CD8-positive, alpha-beta memory T cell (primary cell): ENCODE measurements around the gene ATP2B2. TPM values are rescaled to one million over a fixed set of nuclear protein-coding genes. Genes with fewer than 3 reads are reported as not detected.

ENCODE experiments used
- CTCF ChIA-PET: fragments of 350-600 bp; sonication (Branson Sonifier 250); formaldehyde crosslinking; loops from one replicate; lab custom pipeline; 2021; ENCODE audit warnings: antibody characterized with exemption; lab: Charles Lee
- POLR2A ChIA-PET: fragments of 350-600 bp; sonication (Branson Sonifier 250); formaldehyde crosslinking; loops from one replicate; lab custom pipeline; 2021; ENCODE audit warnings: antibody characterized with exemption; lab: Charles Lee
- DNase-seq, 5 donors: peaks; one replicate each; pipeline versions ENCODE4 v3.0.0 to v3.0.0-alpha.2; 2020 to 2022; ENCODE audit warnings: mixed read lengths in 1 of 5
- H3K27ac ChIP-seq: one replicate; pipeline ENCODE4 v1.7.0; 2013; ENCODE audit warnings: low read depth, mild to moderate bottlenecking, low read length, moderate library complexity
- H3K27me3 ChIP-seq: 2 replicates; pipeline ENCODE4 v1.7.0; 2013; ENCODE audit warnings: low read length, mild to moderate bottlenecking; ENCODE audit not compliant: insufficient read depth, poor library complexity, severe bottlenecking
- H3K36me3 ChIP-seq: 2 replicates; pipeline ENCODE4 v1.7.0; 2013; ENCODE audit warnings: mild to moderate bottlenecking, low read length, moderate library complexity; ENCODE audit not compliant: insufficient read depth
- H3K4me1 ChIP-seq: 2 replicates; pipeline ENCODE4 v1.7.0; 2013; ENCODE audit warnings: mild to moderate bottlenecking, low read length, moderate library complexity; ENCODE audit not compliant: insufficient read depth
- H3K4me3 ChIP-seq: 2 replicates; pipeline ENCODE4 v1.7.0; 2013; ENCODE audit warnings: mild to moderate bottlenecking, low read length
- H3K9me3 ChIP-seq: 2 replicates; pipeline ENCODE4 v1.7.0; 2013; ENCODE audit warnings: mild to moderate bottlenecking, low read length
- H3K27ac Mint-ChIP-seq, 8 donors: one replicate each; pipeline ENCODE4 v1.8.0; 2020 to 2021; ENCODE audit warnings: mixed read lengths in 8 of 8, mild to moderate bottlenecking in 6 of 8, inconsistent platforms in 3 of 8, moderate library complexity in 3 of 8
- H3K27me3 Mint-ChIP-seq, 2 donors: one replicate each; pipeline ENCODE4 v1.8.0; 2020 to 2021; ENCODE audit warnings: mixed read lengths in 2 of 2, mild to moderate bottlenecking in 1 of 2, moderate library complexity in 1 of 2
- H3K36me3 Mint-ChIP-seq, 3 donors: one replicate each; pipeline ENCODE4 v1.8.0; 2020 to 2021; ENCODE audit warnings: mixed read lengths in 3 of 3, inconsistent platforms in 1 of 3, mild to moderate bottlenecking in 1 of 3
- H3K4me1 Mint-ChIP-seq, 3 donors: one replicate each; pipeline ENCODE4 v1.8.0; 2020 to 2021; ENCODE audit warnings: mixed read lengths in 3 of 3, inconsistent platforms in 1 of 3, mild to moderate bottlenecking in 1 of 3
- H3K4me3 Mint-ChIP-seq, 7 donors: one replicate each; pipeline ENCODE4 v1.8.0; 2020 to 2021; ENCODE audit warnings: mixed read lengths in 7 of 7, mild to moderate bottlenecking in 6 of 7, moderate library complexity in 4 of 7, inconsistent platforms in 2 of 7
- H3K9me3 Mint-ChIP-seq, 5 donors: one replicate each; pipeline ENCODE4 v1.8.0; 2020 to 2022; ENCODE audit warnings: mixed read lengths in 5 of 5, mild to moderate bottlenecking in 3 of 5, moderate library complexity in 2 of 5, inconsistent platforms in 1 of 5
- polyA plus RNA-seq: library from polyadenylated mRNA; unstranded; fragments of 300-500 nt; fragmentation: Illumina TruSeq; gene quantifications from one replicate; pipeline ENCODE4 v1.2.3, GENCODE V29; 2021
- total RNA-seq, 2 experiments: library from RNA; stranded (reverse); gene quantifications; one replicate each; pipeline ENCODE4 v1.2.3, GENCODE V29; 2021

Gene ATP2B2
- total and polyA plus RNA-seq, 3 experiments from 2014 or later: not detected

- no peak overlapping the region for H3K4me3 Mint-ChIP-seq
- peaks cover 22 to 39% of the 10 kb centered on the region in 2 donors for H3K27me3 Mint-ChIP-seq
- no peaks in the 10 kb centered on the region for H3K4me1 ChIP-seq
- H3K9me3 ChIP-seq: no peaks in the 10 kb centered on the region
- CTCF ChIA-PET: no interaction called here
- H3K9me3 Mint-ChIP-seq: no peaks in the 10 kb centered on the region
- POLR2A ChIA-PET: no interaction called here
- no peak overlapping the region for H3K27ac ChIP-seq
- H3K36me3 Mint-ChIP-seq: peaks cover 0 to 5% (median 0%) of the 10 kb centered on the region in 3 donors
- H3K4me1 Mint-ChIP-seq: no peaks in the 10 kb centered on the region
- no peak overlapping the region for H3K27ac Mint-ChIP-seq
- no peaks in the 10 kb centered on the region for H3K27me3 ChIP-seq
- H3K36me3 ChIP-seq: no peaks in the 10 kb centered on the region
- DNase-seq: peak in 1 of 5 donors; percentile 33
- no peak overlapping the region for H3K4me3 ChIP-seq
Measured at GRCh38 chr3:10328460-10329071, 176.8 kb downstream of the ATP2B2 start.

DNA sequence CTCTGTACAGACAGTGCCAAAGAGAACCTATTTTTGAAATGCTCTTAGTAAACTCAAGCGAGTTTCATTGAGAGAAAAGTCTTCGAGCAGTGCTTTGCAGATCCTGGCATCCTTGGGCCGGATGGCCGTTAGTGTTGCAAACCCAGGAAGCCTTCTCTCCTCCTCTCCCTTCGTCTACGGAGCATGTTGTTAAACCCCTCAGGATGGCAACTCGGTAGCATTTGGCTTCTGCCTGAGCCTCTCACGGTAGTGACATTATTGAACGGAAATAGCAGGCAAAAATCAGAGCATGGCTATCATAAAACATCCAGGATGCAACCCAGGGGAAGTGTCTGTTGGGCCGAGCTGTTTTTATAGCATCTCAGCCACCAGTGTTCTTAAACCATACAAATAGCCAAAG lies 177.8 kb downstream of the ATP2B2 start:
- H3K9me3 Mint-ChIP-seq: no peaks in the 10 kb centered on the region
- peak in 1 of 5 donors; percentile 17 for DNase-seq
- H3K9me3 ChIP-seq: no peaks in the 10 kb centered on the region
- H3K36me3 ChIP-seq: no peaks in the 10 kb centered on the region
- POLR2A ChIA-PET: no interaction called here
- no peaks in the 10 kb centered on the region for H3K4me1 Mint-ChIP-seq
- no peak overlapping the region for H3K27ac ChIP-seq
- H3K4me3 Mint-ChIP-seq: no peak overlapping the region
- no peaks in the 10 kb centered on the region for H3K27me3 ChIP-seq
- no peak overlapping the region for H3K27ac Mint-ChIP-seq
- no peaks in the 10 kb centered on the region for H3K4me1 ChIP-seq
- no peak overlapping the region for H3K4me3 ChIP-seq
- H3K36me3 Mint-ChIP-seq: peaks cover 0 to 5% (median 0%) of the 10 kb centered on the region in 3 donors
- H3K27me3 Mint-ChIP-seq: peaks cover 18 to 39% of the 10 kb centered on the region in 2 donors
- CTCF ChIA-PET: no interaction called here

DNA sequence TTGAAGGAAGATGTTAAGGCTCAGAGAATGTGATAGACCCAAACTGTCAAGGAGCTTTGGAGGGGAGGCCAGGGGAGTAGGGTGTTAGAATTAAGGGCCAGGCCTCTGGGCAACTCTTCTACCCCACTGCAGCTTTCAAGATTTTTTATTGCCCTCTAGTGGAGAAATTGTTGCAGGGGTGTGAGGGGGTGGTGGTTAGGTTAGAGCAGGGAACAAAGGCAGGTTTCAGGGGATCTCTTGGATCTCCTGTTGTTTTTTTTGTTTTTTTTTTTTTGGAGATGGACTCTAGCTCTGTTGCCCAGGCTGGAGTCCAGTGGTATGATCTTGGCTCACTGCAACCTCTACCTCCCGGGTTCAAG lies 183.1 kb downstream of the ATP2B2 start:
- Histone ChIP-seq H3K36me3 (peaks cover 17% of the 10 kb centered on the region), H3K27me3 (no peaks in the 10 kb centered on the region), H3K27ac (no peak overlapping the region), H3K9me3 (no peaks in the 10 kb centered on the region), H3K4me1 (peaks cover 23% of the 10 kb centered on the region), H3K4me3 (no peak overlapping the region)
- Mint-ChIP-seq H3K9me3 (no peaks in the 10 kb centered on the region), H3K36me3 (peaks cover 0 to 20% (median 0%) of the 10 kb centered on the region in 3 donors), H3K27me3 (peaks cover 3 to 16% of the 10 kb centered on the region in 2 donors), H3K27ac (peak overlapping the region in 6 of 8 donors; percentile 23 to 95 (median 54)), H3K4me1 (peaks cover 23 to 34% (median 24%) of the 10 kb centered on the region in 3 donors), H3K4me3 (peak overlapping the region in 4 of 7 donors; percentile 8 to 96 (median 66))
- ChIA-PET POLR2A (interaction anchor here (1.2 to 1.5 kb wide), 2 partner anchors 389 to 432 kb away, joined by 3 to 4 read pairs; partner anchors contain the start of genes CRELD1 and JAGN1), CTCF (interaction anchor here (0.8 to 3.6 kb wide), 3 partner anchors 19 to 389 kb away, joined by 3 to 20 read pairs (median 3); partner anchors contain the start of gene CRELD1)
- DNase-seq: no peak

GRCh38 chr3:10321630-10322351 lies 183.6 kb downstream of the ATP2B2 start:
- ChIA-PET CTCF (interaction anchor here (0.8 to 3.6 kb wide), 4 partner anchors 13 to 389 kb away, joined by 3 to 20 read pairs (median 4); partner anchors contain the start of genes CRELD1 and EMC3), POLR2A (interaction anchor here (1.2 to 1.5 kb wide), 2 partner anchors 388 to 431 kb away, joined by 3 to 4 read pairs; partner anchors contain the start of genes CRELD1 and JAGN1)
- DNase-seq: no peak
- peaks cover 23% of the 10 kb centered on the region for H3K4me1 ChIP-seq
- Mint-ChIP-seq H3K27ac (peak overlapping the region; percentile 58 to 99 (median 96)), H3K4me1 (peaks cover 23 to 35% (median 24%) of the 10 kb centered on the region in 3 donors), H3K4me3 (peak overlapping the region; percentile 88 to 96 (median 90)), H3K36me3 (peaks cover 0 to 24% (median 0%) of the 10 kb centered on the region in 3 donors), H3K9me3 (no peaks in the 10 kb centered on the region), H3K27me3 (peaks cover 0 to 11% of the 10 kb centered on the region in 2 donors)
- H3K9me3 ChIP-seq: no peaks in the 10 kb centered on the region
- H3K27me3 ChIP-seq: no peaks in the 10 kb centered on the region
- H3K4me3 ChIP-seq: no peak overlapping the region
- peak overlapping the region; percentile 96 for H3K27ac ChIP-seq
- H3K36me3 ChIP-seq: peaks cover 21% of the 10 kb centered on the region

DNA sequence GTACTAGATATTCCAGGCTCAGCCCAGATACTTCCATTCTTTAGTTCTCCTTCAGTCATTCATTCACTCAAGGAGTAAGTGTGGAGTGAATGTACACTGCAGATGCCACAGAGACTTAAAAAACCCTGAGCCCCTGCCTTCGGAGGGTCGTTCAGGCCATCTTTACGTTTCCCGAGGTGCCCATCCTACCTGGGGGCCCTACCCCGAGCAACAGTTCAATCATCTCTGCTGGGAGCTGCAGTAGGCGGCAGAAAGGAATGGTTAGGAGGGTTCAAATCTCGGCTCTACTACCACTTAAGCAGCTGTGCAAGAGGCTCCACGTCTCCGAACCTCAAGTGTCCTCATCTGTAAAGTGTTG lies 185.1 kb downstream of the ATP2B2 start:
- Histone ChIP-seq H3K9me3 (no peaks in the 10 kb centered on the region), H3K27me3 (no peaks in the 10 kb centered on the region), H3K4me1 (peaks cover 23% of the 10 kb centered on the region), H3K27ac (peak overlapping the region; percentile 96), H3K4me3 (peak overlapping the region; percentile 94), H3K36me3 (peaks cover 32% of the 10 kb centered on the region)
- Mint-ChIP-seq H3K9me3 (no peaks in the 10 kb centered on the region), H3K27me3 (no peaks in the 10 kb centered on the region), H3K27ac (peak overlapping the region; percentile 87 to 99 (median 96)), H3K4me1 (peaks cover 23 to 35% (median 24%) of the 10 kb centered on the region in 3 donors), H3K4me3 (peak overlapping the region; percentile 88 to 96 (median 90)), H3K36me3 (peaks cover 0 to 36% (median 2%) of the 10 kb centered on the region in 3 donors)
- POLR2A ChIA-PET: interaction anchor here (0.9 to 1.0 kb wide), 2 partner anchors 333 to 387 kb away, joined by 3 to 4 read pairs; partner anchors contain the start of genes CRELD1 and EMC3
- CTCF ChIA-PET: interaction anchor here (0.6 to 3.6 kb wide), 12 partner anchors 9 to 952 kb away, joined by 3 to 20 read pairs (median 3); partner anchors contain the start of genes ARPC4, ATG7, CRELD1 and EMC3
- DNase-seq: no peak

- peak overlapping the region; percentile 88 to 96 (median 90) for H3K4me3 Mint-ChIP-seq
- peak overlapping the region; percentile 87 to 99 (median 96) for H3K27ac Mint-ChIP-seq
- ChIA-PET CTCF (interaction anchor here (0.9 to 1.2 kb wide), 4 partner anchors 37 to 364 kb away, joined by 3 to 4 read pairs (median 3); no protein-coding TSS in a partner anchor), POLR2A (no interaction called here)
- Histone ChIP-seq H3K36me3 (peaks cover 35% of the 10 kb centered on the region), H3K4me1 (peaks cover 23% of the 10 kb centered on the region), H3K27ac (peak overlapping the region; percentile 96), H3K27me3 (no peaks in the 10 kb centered on the region), H3K4me3 (peak overlapping the region; percentile 94), H3K9me3 (no peaks in the 10 kb centered on the region)
- DNase-seq: no peak
- peaks cover 0 to 40% (median 4%) of the 10 kb centered on the region in 3 donors for H3K36me3 Mint-ChIP-seq
- H3K27me3 Mint-ChIP-seq: no peaks in the 10 kb centered on the region
- H3K4me1 Mint-ChIP-seq: peaks cover 23 to 38% (median 24%) of the 10 kb centered on the region in 3 donors
- no peaks in the 10 kb centered on the region for H3K9me3 Mint-ChIP-seq
Measured at GRCh38 chr3:10319804-10320203, 185.6 kb downstream of the ATP2B2 start.

GRCh38 chr3:10319251-10319650 lies 186.1 kb downstream of the ATP2B2 start:
- Histone ChIP-seq H3K9me3 (no peaks in the 10 kb centered on the region), H3K27ac (no peak overlapping the region), H3K36me3 (peaks cover 41% of the 10 kb centered on the region), H3K4me1 (peaks cover 23% of the 10 kb centered on the region), H3K4me3 (no peak overlapping the region), H3K27me3 (no peaks in the 10 kb centered on the region)
- ChIA-PET CTCF (interaction anchor here (0.8 kb wide), 1 partner anchor 32 kb away, joined by 3 read pairs; no protein-coding TSS in a partner anchor), POLR2A (no interaction called here)
- H3K27me3 Mint-ChIP-seq: no peaks in the 10 kb centered on the region
- peaks cover 24 to 43% (median 25%) of the 10 kb centered on the region in 3 donors for H3K4me1 Mint-ChIP-seq
- H3K27ac Mint-ChIP-seq: peak overlapping the region; percentile 61 to 93 (median 75)
- DNase-seq: no peak
- H3K4me3 Mint-ChIP-seq: peak overlapping the region; percentile 45 to 86 (median 81)
- H3K9me3 Mint-ChIP-seq: no peaks in the 10 kb centered on the region
- H3K36me3 Mint-ChIP-seq: peaks cover 0 to 46% (median 8%) of the 10 kb centered on the region in 3 donors
